ENCODE results near the gene FUT3. TPM values are rescaled to one million over a fixed set of nuclear protein-coding genes. Genes with fewer than 3 reads are reported as not detected.

The FUT3 gene
- total and polyA plus RNA-seq, 9 of the 15 experiments (the other 6 are each of a cell fraction or from before 2014, with no cell fraction given), result 0.09 TPM; not detected in 8

DNA sequence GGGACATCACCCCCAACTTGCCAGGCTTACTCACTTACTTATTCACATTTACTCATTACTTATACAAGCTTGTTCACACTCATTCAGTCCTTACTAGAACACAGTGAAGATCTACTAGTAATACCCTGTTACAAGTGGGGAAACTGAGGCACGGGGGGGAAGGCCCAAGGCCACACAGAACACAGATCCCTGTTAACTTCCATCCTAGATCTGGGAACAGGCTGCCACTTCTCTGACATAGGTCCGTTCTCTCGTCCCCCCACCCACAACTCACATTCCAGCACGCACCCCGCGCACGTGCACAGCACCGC, 47.9 kb downstream of the FUT3 start (continued):
- TF ChIP-seq, protein P1, sequence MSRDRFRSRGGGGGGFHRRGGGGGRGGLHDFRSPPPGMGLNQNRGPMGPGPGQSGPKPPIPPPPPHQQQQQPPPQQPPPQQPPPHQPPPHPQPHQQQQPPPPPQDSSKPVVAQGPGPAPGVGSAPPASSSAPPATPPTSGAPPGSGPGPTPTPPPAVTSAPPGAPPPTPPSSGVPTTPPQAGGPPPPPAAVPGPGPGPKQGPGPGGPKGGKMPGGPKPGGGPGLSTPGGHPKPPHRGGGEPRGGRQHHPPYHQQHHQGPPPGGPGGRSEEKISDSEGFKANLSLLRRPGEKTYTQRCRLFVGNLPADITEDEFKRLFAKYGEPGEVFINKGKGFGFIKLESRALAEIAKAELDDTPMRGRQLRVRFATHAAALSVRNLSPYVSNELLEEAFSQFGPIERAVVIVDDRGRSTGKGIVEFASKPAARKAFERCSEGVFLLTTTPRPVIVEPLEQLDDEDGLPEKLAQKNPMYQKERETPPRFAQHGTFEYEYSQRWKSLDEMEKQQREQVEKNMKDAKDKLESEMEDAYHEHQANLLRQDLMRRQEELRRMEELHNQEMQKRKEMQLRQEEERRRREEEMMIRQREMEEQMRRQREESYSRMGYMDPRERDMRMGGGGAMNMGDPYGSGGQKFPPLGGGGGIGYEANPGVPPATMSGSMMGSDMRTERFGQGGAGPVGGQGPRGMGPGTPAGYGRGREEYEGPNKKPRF (IDR thresholded peaks at IDR 0.05; ENCODE audit: low read depth, low read length), result no peak
- TF ChIP-seq RHOXF2B (CRISPR knock-in tag; conservative IDR thresholded peaks at IDR 0.05) (no peak), ZNF23 (CRISPR knock-in tag; IDR thresholded peaks at IDR 0.05) (no peak), XRCC4 (IDR thresholded peaks at IDR 0.05; ENCODE audit: extremely low read depth, insufficient read depth, insufficient read length) (no peak), NRF1 (conservative IDR thresholded peaks at IDR 0.05 in 1 of 2, IDR thresholded peaks at IDR 0.05 in 1 of 2) (no peak), MCM2 (IDR thresholded peaks at IDR 0.05; ENCODE audit: low read depth) (no peak)

DNA sequence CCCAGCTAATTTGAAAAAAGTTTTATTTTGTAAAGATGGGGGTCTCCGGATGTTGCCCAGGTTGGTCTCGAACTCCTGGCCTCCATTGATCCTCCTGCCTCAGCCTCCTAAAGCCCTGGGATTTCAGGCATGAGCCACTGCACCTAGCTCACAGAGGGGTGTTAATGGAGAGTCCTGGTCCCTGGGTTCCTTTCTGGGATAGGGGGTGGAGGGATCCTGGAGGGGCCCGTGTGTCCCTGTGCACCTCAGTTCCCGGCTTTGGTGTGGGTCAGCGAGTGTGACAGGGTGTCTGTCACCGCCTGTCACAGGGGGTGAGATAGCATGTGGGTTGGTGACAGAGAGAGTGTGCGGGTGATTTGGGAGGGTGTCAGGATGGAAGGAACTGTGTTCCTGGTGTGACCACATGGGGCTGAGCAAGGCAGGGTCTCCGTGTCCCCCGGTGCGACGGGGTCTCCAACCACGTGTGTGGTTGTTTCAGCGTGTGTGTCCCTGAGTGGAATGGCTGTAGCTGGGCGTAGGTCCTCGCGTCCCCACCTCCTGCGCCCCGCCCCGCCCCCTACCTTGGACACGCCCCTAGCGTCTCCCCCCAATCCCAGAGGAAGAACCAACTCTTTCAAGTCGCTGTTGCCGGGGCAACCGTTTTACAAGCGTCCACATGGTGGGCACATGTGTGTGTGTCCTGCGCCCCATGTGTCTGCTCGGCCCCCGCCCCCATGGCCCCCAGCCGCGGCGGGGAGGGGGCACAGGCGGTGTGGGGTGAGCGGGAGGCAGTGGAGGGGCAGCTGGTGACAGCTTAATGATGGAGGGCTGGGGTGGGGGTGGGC, 49.2 kb downstream of the FUT3 start:
- no peaks in the 10 kb centered on the region for H3K79me2 ChIP-seq (ENCODE audit: control insufficient read depth, insufficient read depth, low read length)
- POLR2A ChIA-PET, result interaction anchor here (0.6 kb wide), 1 partner anchor 182 kb away, joined by 3 read pairs; no protein-coding TSS in a partner anchor
- no peaks in the 10 kb centered on the region for H3K36me3 ChIP-seq (ENCODE audit: control insufficient read depth, insufficient read depth, low read length)
- peak overlapping the region; percentile 70 for H3K4me2 ChIP-seq (ENCODE audit: insufficient read depth, low read length)
- H3K4me3 ChIP-seq, result no peak overlapping the region
- no peaks in the 10 kb centered on the region for H3K9me1 ChIP-seq (ENCODE audit: control insufficient read depth, insufficient read depth, low read length)
- in situ Hi-C loops (cut with MboI) (loop anchor here (5.0 kb wide), 2 partner anchors 90 to 220 kb away; no protein-coding TSS in a partner anchor), intact Hi-C loops (cut with micrococcal nuclease) (loop anchor here (5.0 to 10.0 kb wide), 2 partner anchors 183 to 220 kb away; no protein-coding TSS in a partner anchor)
- CTCF ChIA-PET (ENCODE audit: low intra/inter-chr PET ratio), result no interaction called here
- peak; percentile 49 for FAIRE-seq
- no peak overlapping the region for H3K27ac ChIP-seq (ENCODE audit: extremely low read depth, low read depth, low read length)
- H4K20me1 ChIP-seq (replicated peaks; ENCODE audit: control insufficient read depth, insufficient read depth, low read length), result 0 out of 2 replicates have a peak, but pooled peaks cover 11% of the 10 kb centered on the region
- H3K4me1 ChIP-seq (replicated peaks in 1 of 2; ENCODE audit: control insufficient read depth in 2 of 2, insufficient read depth in 2 of 2, low read length in 2 of 2), result peaks cover 36 to 83% of the 10 kb centered on the region in 2 experiments
- WGBS (ENCODE audit: insufficient coverage, low coverage, missing lambda C conversion rate), result 9% methylated on average over 21 of the region's 33 CpGs
- H3K27me3 ChIP-seq (ENCODE audit: control insufficient read depth in 2 of 2, insufficient read depth in 2 of 2, low read length in 2 of 2), result no peaks in the 10 kb centered on the region
- peak; percentile 6; the same call in 2 of the 3 replicates for ATAC-seq
- peak; percentile 75 to 88 (median 76) for DNase-seq (ENCODE audit: extremely low read depth in 1 of 4, low spot score in 3 of 4)
- H3K9ac ChIP-seq (ENCODE audit: insufficient read depth in 1 of 2, low read depth in 2 of 2, low read length in 2 of 2), result peak overlapping the region in 1 of 2 experiments; percentile 86; a peak in 2 of 4 replicates
- H3K9me3 ChIP-seq (replicated peaks; ENCODE audit: control insufficient read depth, insufficient read depth, low read depth, low read length), result no peaks in the 10 kb centered on the region
- peak overlapping the region; percentile 91 for H2AFZ ChIP-seq (ENCODE audit: low read depth, low read length)
- BruUV-seq (replicated peaks), result no TSS peak
- TF ChIP-seq KLF6 (CRISPR knock-in tag; IDR thresholded peaks at IDR 0.05; ENCODE audit: borderline replicate concordance), result no peak
- TF ChIP-seq, protein P2, sequence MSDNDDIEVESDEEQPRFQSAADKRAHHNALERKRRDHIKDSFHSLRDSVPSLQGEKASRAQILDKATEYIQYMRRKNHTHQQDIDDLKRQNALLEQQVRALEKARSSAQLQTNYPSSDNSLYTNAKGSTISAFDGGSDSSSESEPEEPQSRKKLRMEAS (CRISPR knock-in tag; IDR thresholded peaks at IDR 0.05), result peak; percentile 73
- TF ChIP-seq, protein P3, sequence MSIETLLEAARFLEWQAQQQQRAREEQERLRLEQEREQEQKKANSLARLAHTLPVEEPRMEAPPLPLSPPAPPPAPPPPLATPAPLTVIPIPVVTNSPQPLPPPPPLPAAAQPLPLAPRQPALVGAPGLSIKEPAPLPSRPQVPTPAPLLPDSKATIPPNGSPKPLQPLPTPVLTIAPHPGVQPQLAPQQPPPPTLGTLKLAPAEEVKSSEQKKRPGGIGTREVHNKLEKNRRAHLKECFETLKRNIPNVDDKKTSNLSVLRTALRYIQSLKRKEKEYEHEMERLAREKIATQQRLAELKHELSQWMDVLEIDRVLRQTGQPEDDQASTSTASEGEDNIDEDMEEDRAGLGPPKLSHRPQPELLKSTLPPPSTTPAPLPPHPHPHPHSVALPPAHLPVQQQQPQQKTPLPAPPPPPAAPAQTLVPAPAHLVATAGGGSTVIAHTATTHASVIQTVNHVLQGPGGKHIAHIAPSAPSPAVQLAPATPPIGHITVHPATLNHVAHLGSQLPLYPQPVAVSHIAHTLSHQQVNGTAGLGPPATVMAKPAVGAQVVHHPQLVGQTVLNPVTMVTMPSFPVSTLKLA (conservative IDR thresholded peaks at IDR 0.05), result peak; percentile 83 to 87
- TF ChIP-seq FOSL1 (tag; conservative IDR thresholded peaks at IDR 0.05), result no peak
- TF ChIP-seq, protein P4, sequence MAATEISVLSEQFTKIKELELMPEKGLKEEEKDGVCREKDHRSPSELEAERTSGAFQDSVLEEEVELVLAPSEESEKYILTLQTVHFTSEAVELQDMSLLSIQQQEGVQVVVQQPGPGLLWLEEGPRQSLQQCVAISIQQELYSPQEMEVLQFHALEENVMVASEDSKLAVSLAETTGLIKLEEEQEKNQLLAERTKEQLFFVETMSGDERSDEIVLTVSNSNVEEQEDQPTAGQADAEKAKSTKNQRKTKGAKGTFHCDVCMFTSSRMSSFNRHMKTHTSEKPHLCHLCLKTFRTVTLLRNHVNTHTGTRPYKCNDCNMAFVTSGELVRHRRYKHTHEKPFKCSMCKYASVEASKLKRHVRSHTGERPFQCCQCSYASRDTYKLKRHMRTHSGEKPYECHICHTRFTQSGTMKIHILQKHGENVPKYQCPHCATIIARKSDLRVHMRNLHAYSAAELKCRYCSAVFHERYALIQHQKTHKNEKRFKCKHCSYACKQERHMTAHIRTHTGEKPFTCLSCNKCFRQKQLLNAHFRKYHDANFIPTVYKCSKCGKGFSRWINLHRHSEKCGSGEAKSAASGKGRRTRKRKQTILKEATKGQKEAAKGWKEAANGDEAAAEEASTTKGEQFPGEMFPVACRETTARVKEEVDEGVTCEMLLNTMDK (IDR thresholded peaks at IDR 0.05; ENCODE audit: borderline replicate concordance, insufficient read depth, low read depth, low read length, poor library complexity, severe bottlenecking), result no peak
- no peak for TF ChIP-seq ZNF766 (CRISPR knock-in tag; conservative IDR thresholded peaks at IDR 0.05)
- no peak for TF ChIP-seq POLR2AphosphoS2 (IDR thresholded peaks at IDR 0.05; ENCODE audit: low read length)
- TF ChIP-seq FOXP1 (CRISPR knock-in tag; IDR thresholded peaks at IDR 0.05), result no peak

Measured in K562 (cell line).